ENCODE results near the gene PLCG1. TPM values are rescaled to one million over a fixed set of nuclear protein-coding genes. Genes with fewer than 3 reads are reported as not detected.
"Not testable (repeated sequence)": the region's sequence is repeated elsewhere in the genome, so short reads cannot be mapped to it uniquely, and the experiment has no call there.

Gene PLCG1
- total RNA-seq, 4 donors from 2014 or later, result 54.0 to 188 (median 91.5) TPM

GRCh38 chr20:41110012-41110411, 27.3 kb upstream of the PLCG1 start:
- H3K27ac ChIP-seq, result no peak overlapping the region
- peaks cover 63% of the 10 kb centered on the region for H3K36me3 ChIP-seq

GRCh38 chr20:41110930-41111577, 26.3 kb upstream of the PLCG1 start:
- no peak overlapping the region for H3K4me3 ChIP-seq
- no peak overlapping the region for H3K27ac ChIP-seq
- DNase-seq (ENCODE audit: low spot score in 2 of 2), result no peak
- 82% methylated on average over 5 of the region's 5 CpGs for WGBS
- no peaks in the 10 kb centered on the region for H3K27me3 ChIP-seq
- no peaks in the 10 kb centered on the region for H3K4me1 ChIP-seq
- H3K36me3 ChIP-seq, result peaks cover 67% of the 10 kb centered on the region
- TF ChIP-seq POLR2AphosphoS5 (IDR thresholded peaks at IDR 0.05) (no peak), POLR2A (IDR thresholded peaks at IDR 0.05) (no peak), EP300 (IDR thresholded peaks at IDR 0.05) (no peak), CTCF (IDR thresholded peaks at IDR 0.05) (no peak)
- no peaks in the 10 kb centered on the region for H3K9me3 ChIP-seq

More at GRCh38 chr20:41110012-41110411, 27.3 kb upstream of the PLCG1 start:
- TF ChIP-seq CTCF (IDR thresholded peaks at IDR 0.05) (no peak), POLR2A (IDR thresholded peaks at IDR 0.05) (no peak), EP300 (IDR thresholded peaks at IDR 0.05) (no peak), POLR2AphosphoS5 (IDR thresholded peaks at IDR 0.05) (no peak)
- Histone ChIP-seq H3K9me3 (no peaks in the 10 kb centered on the region), H3K27me3 (no peaks in the 10 kb centered on the region), H3K4me3 (no peak overlapping the region), H3K4me1 (no peaks in the 10 kb centered on the region)
- WGBS, result 96% methylated on average over 11 of the region's 11 CpGs
- no peak for DNase-seq (ENCODE audit: low spot score in 2 of 2)

GRCh38 chr20:41111578-41111951, 25.8 kb upstream of the PLCG1 start:
- TF ChIP-seq CTCF (IDR thresholded peaks at IDR 0.05) (no peak), POLR2A (IDR thresholded peaks at IDR 0.05) (no peak), EP300 (IDR thresholded peaks at IDR 0.05) (no peak), POLR2AphosphoS5 (IDR thresholded peaks at IDR 0.05) (no peak)
- DNase-seq (ENCODE audit: low spot score in 2 of 2), result no peak
- no peaks in the 10 kb centered on the region for H3K27me3 ChIP-seq
- peaks cover 72% of the 10 kb centered on the region for H3K36me3 ChIP-seq
- H3K4me3 ChIP-seq, result no peak overlapping the region
- no peak overlapping the region for H3K27ac ChIP-seq
- H3K9me3 ChIP-seq, result no peaks in the 10 kb centered on the region
- no peaks in the 10 kb centered on the region for H3K4me1 ChIP-seq
- WGBS, result 88% methylated on average over 5 of the region's 5 CpGs

GRCh38 chr20:41116282-41116956, 20.9 kb upstream of the PLCG1 start:
- no peak for DNase-seq (ENCODE audit: low spot score in 2 of 2)
- H3K9me3 ChIP-seq, result no peaks in the 10 kb centered on the region
- no peaks in the 10 kb centered on the region for H3K4me1 ChIP-seq
- peaks cover 95% of the 10 kb centered on the region for H3K36me3 ChIP-seq
- TF ChIP-seq POLR2AphosphoS5 (IDR thresholded peaks at IDR 0.05) (no peak), POLR2A (IDR thresholded peaks at IDR 0.05) (no peak), CTCF (IDR thresholded peaks at IDR 0.05) (no peak), EP300 (IDR thresholded peaks at IDR 0.05) (no peak)
- 91% methylated on average over 6 of the region's 6 CpGs for WGBS
- H3K27ac ChIP-seq, result no peak overlapping the region
- no peaks in the 10 kb centered on the region for H3K27me3 ChIP-seq
- no peak overlapping the region for H3K4me3 ChIP-seq

- H3K4me3 ChIP-seq; H3K27me3 ChIP-seq; H3K9me3 ChIP-seq; H3K27ac ChIP-seq; H3K4me1 ChIP-seq; DNase-seq (ENCODE audit: low spot score in 2 of 2): not testable (repeated sequence)
- WGBS, result 81% methylated on average over 6 of the region's 6 CpGs
- H3K36me3 ChIP-seq, result peaks cover 99% of the 10 kb centered on the region
These were observed 19.2 kb upstream of the PLCG1 start for GRCh38 chr20:41118159-41118558.

Data from suprapubic skin (tissue), 4 donors.